K562 (cell line): ENCODE measurements around the gene NR3C2. TPM values are rescaled to one million over a fixed set of nuclear protein-coding genes. Genes with fewer than 3 reads are reported as not detected.

ENCODE experiments used
- ATAC-seq: fragments of 200-7000 bp; cut with Tn5 transposase; 3 replicates; pipeline ENCODE4 v1.9.1; 2020; ENCODE audit warnings: moderate library complexity
- BruUV-seq: library from RNA; stranded (reverse); fragments of 400-500 nt; replicated peaks from 2 replicates; lab custom pipeline; 2021; lab: Mats Ljungman, UMichigan
- CTCF ChIA-PET: fragments of 300-600 bp; formaldehyde crosslinking; extraction: SDS; loops from one replicate; lab custom pipeline; 2021; ENCODE audit warnings: low intra/inter-chr PET ratio; lab: Yijun Ruan, JAX
- POLR2A ChIA-PET: fragments of 300-600, 350-650 bp; sonication (Branson Sonifier 250); formaldehyde crosslinking; extraction: SDS; loops from one replicate; lab custom pipeline; 2021; ENCODE audit warnings: antibody characterized with exemption, inconsistent platforms; lab: Yijun Ruan, JAX
- DNase-seq, 4 experiments: peaks; one replicate each; pipeline versions ENCODE4 v3.0.0 to v3.0.0-alpha.2; 2011 to 2018; ENCODE audit warnings: low spot score in 3 of 4, mixed read lengths in 3 of 4; ENCODE audit errors: extremely low read depth in 1 of 4
- FAIRE-seq: peaks from 2 replicates; lab custom pipeline; 2011; peaks lifted over from hg19 to GRCh38; lab: Jason Lieb, UNC
- H2AFZ ChIP-seq: 2 replicates; pipeline ENCODE4 v1.6.0; 2011; ENCODE audit warnings: low read depth, low read length, control low read depth, inconsistent platforms
- H3K27ac ChIP-seq: fragments of 200-600 bp; 3 replicates; pipeline ENCODE4 v1.8.0; 2011; ENCODE audit warnings: low read depth, mild to moderate bottlenecking, control low read depth, inconsistent platforms, low read length, moderate library complexity, mixed read lengths; ENCODE audit errors: extremely low read depth
- H3K27me3 ChIP-seq, 2 experiments: fragments of 300-600 bp in 1 of 2; 2 replicates in 1 of 2; 3 replicates in 1 of 2; pipeline versions ENCODE4 v1.6.0 to v1.8.0; 2011; ENCODE audit warnings: inconsistent platforms in 2 of 2, low read length in 2 of 2, mild to moderate bottlenecking in 1 of 2, mixed read lengths in 1 of 2, moderate library complexity in 1 of 2; ENCODE audit not compliant: control insufficient read depth in 2 of 2, insufficient read depth in 2 of 2
- H3K36me3 ChIP-seq: fragments of 300-600 bp; 3 replicates; pipeline ENCODE4 v1.8.0; 2011; ENCODE audit warnings: mild to moderate bottlenecking, low read length, inconsistent platforms; ENCODE audit not compliant: control insufficient read depth, insufficient read depth
- H3K4me1 ChIP-seq, 2 experiments: fragments of 200-600 bp in 1 of 2; replicated peaks in 1 of 2; 2 replicates in 1 of 2; 3 replicates in 1 of 2; pipeline versions ENCODE4 v1.5.1 to v1.8.0; 2011; ENCODE audit warnings: inconsistent platforms in 2 of 2, low read length in 2 of 2, mild to moderate bottlenecking in 1 of 2, mixed read lengths in 1 of 2, moderate library complexity in 1 of 2; ENCODE audit not compliant: control insufficient read depth in 2 of 2, insufficient read depth in 2 of 2
- H3K4me2 ChIP-seq: 2 replicates; pipeline ENCODE4 v1.6.1; 2011; ENCODE audit warnings: low read length, control low read depth, inconsistent platforms, mixed read lengths; ENCODE audit not compliant: insufficient read depth
- H3K4me3 ChIP-seq: fragments of 200-600 bp; sonication (generic), shearing (Covaris generic); 2 replicates; pipeline ENCODE4 v1.5.1; 2016; ENCODE audit warnings: control low read depth, inconsistent platforms
- H3K79me2 ChIP-seq: fragments of 200-600 bp; 3 replicates; pipeline ENCODE4 v1.8.0; 2011; ENCODE audit warnings: low read length, inconsistent platforms; ENCODE audit not compliant: control insufficient read depth, insufficient read depth
- H3K9ac ChIP-seq, 2 experiments: 2 replicates each; pipeline versions ENCODE4 v1.6.0 to v1.6.1; 2011; ENCODE audit warnings: low read depth in 2 of 2, low read length in 2 of 2, control low read depth in 1 of 2, inconsistent platforms in 1 of 2, mild to moderate bottlenecking in 1 of 2, mixed read lengths in 1 of 2; ENCODE audit not compliant: insufficient read depth in 1 of 2
- H3K9me1 ChIP-seq: one replicate; pipeline ENCODE4 v1.6.0; 2011; ENCODE audit warnings: inconsistent platforms, mild to moderate bottlenecking, low read length, moderate library complexity; ENCODE audit not compliant: control insufficient read depth, insufficient read depth
- H3K9me3 ChIP-seq: replicated peaks from 2 replicates; pipeline ENCODE4 v1.5.1; 2011; ENCODE audit warnings: low read depth, low read length, inconsistent platforms; ENCODE audit not compliant: control insufficient read depth, insufficient read depth
- H4K20me1 ChIP-seq: replicated peaks from 2 replicates; pipeline ENCODE4 v1.6.1; 2011; ENCODE audit warnings: low read length, inconsistent platforms, mixed read lengths; ENCODE audit not compliant: control insufficient read depth, insufficient read depth
- ELF4 ChIP-seq: fragments of 450-650 bp; formaldehyde crosslinking; IDR thresholded peaks from 2 replicates; pipeline ENCODE4 v1.4.0; 2022; ENCODE audit warnings: missing genetic modification characterization
- FOSL1 ChIP-seq: fragments of 200-800 bp; sonication (Bioruptor generic); conservative IDR thresholded peaks from 2 replicates; pipeline ENCODE4 v1.6.1; 2016; ENCODE audit warnings: missing genetic modification characterization, missing compliant biosample characterization
- KLF13 ChIP-seq: fragments of 450-650 bp; IDR thresholded peaks from 2 replicates; pipeline ENCODE4 v1.6.1; 2016; ENCODE audit warnings: missing genetic modification characterization, low read depth, mild to moderate bottlenecking, missing compliant biosample characterization, moderate library complexity, borderline replicate concordance
- MAFF ChIP-seq: IDR thresholded peaks from 2 replicates; pipeline ENCODE4 v1.6.1; 2012; ENCODE audit warnings: low read length, improper control_type of control experiment
- MTA1 ChIP-seq: fragments of 450-650 bp; IDR thresholded peaks from 2 replicates; pipeline ENCODE4 v1.6.1; 2017; ENCODE audit warnings: borderline replicate concordance
- PHB2 ChIP-seq: fragments of 450-650 bp; IDR thresholded peaks from 2 replicates; pipeline ENCODE4 v1.6.1; 2017; ENCODE audit warnings: low read depth
- RBFOX2 ChIP-seq: fragments of 200-400 bp; formaldehyde crosslinking; IDR thresholded peaks from 2 replicates; pipeline ENCODE4 v1.6.1; 2017; ENCODE audit warnings: low read depth, mild to moderate bottlenecking, low read length, moderate library complexity
- SLC30A9 ChIP-seq: fragments of 250-450 bp; sonication (Bioruptor Pico); IDR thresholded peaks from 2 replicates; pipeline ENCODE4 v1.8.0; 2022; ENCODE audit warnings: mild to moderate bottlenecking, moderate library complexity
- TAF15 ChIP-seq: fragments of 200-400 bp; formaldehyde crosslinking; IDR thresholded peaks from 2 replicates; pipeline ENCODE4 v1.6.1; 2017; ENCODE audit warnings: mild to moderate bottlenecking, low read depth, low read length, moderate library complexity
- TSHZ1 ChIP-seq: fragments of 250-450 bp; sonication (Bioruptor Pico); IDR thresholded peaks from 2 replicates; pipeline ENCODE4 v1.4.0; 2020; ENCODE audit warnings: mild to moderate bottlenecking, moderate library complexity
- ZBTB2 ChIP-seq: fragments of 450-650 bp; IDR thresholded peaks from 2 replicates; pipeline ENCODE4 v1.6.1; 2016; ENCODE audit warnings: antibody characterized with exemption
- ZC3H8 ChIP-seq: fragments of 450-650 bp; IDR thresholded peaks from 2 replicates; pipeline ENCODE4 v1.6.1; 2017
- ZNF197 ChIP-seq: fragments of 200-800 bp; sonication (Bioruptor generic); IDR thresholded peaks from 2 replicates; pipeline ENCODE4 v1.6.1; 2016; ENCODE audit warnings: low read depth, missing genetic modification characterization, missing compliant biosample characterization
- WGBS: fragments of 100-300 bp; shearing (Covaris generic); methylation state at CpG from one replicate; pipeline ENCODE4 v1.1.6; 2016; ENCODE audit warnings: low coverage, mixed read lengths; ENCODE audit not compliant: insufficient coverage; ENCODE audit errors: missing lambda C conversion rate; 5-methylcytosine and 5-hydroxymethylcytosine counted together
- in situ Hi-C: fragments of 300-500 bp; cut with MboI; formaldehyde crosslinking; loops from 4 replicates; pipeline ENCODE4 v1.15.0; 2018; ENCODE audit warnings: inconsistent platforms, mixed read lengths
- intact Hi-C: fragments of 100-400 bp; cut with micrococcal nuclease; formaldehyde crosslinking; loops from 2 replicates; pipeline ENCODE4 v1.14.2; 2022
- polyA plus RNA-seq, 8 experiments: library from polyadenylated mRNA; depleted of rRNA in 4 of 8; stranded (reverse) in 5 of 8; unstranded in 3 of 8; fragments of >200 nt; fragmentation: Nextera tagmentation in 2 of 8; fragmentation: Illumina TruSeq in 1 of 8; extraction: Ambion mirVana in 2 of 8; extraction: Trizol in 1 of 8; gene quantifications; 2 replicates each; pipeline versions ENCODE4 v1.2.1 to v1.2.3, GENCODE V29; 2011 to 2014; ENCODE audit warnings: inconsistent platforms in 1 of 8, missing spikeins in 1 of 8
- total RNA-seq, 7 experiments: library from RNA; depleted of rRNA in 6 of 7; stranded (reverse); fragments of >200 nt in 6 of 7; fragmentation: Illumina TruSeq in 2 of 7; extraction: Trizol in 2 of 7; gene quantifications; 2 replicates each; pipeline versions ENCODE4 v1.2.1 to v1.2.3, GENCODE V29; 2011 to 2021; ENCODE audit warnings: low replicate concordance in 1 of 7

The NR3C2 gene
- total and polyA plus RNA-seq, 9 of the 15 experiments (the other 6 are each of a cell fraction or from before 2014, with no cell fraction given), result 0.01 to 0.28 (median 0.16) TPM; not detected in 2

GRCh38 chr4:148255344-148255720 lies 186.9 kb downstream of the NR3C2 start:
- H2AFZ ChIP-seq, result no peak overlapping the region
- H3K27me3 ChIP-seq, result no peaks in the 10 kb centered on the region
- no peak overlapping the region for H3K27ac ChIP-seq
- CTCF ChIA-PET, result no interaction called here
- H3K79me2 ChIP-seq, result no peaks in the 10 kb centered on the region
- no TSS peak for BruUV-seq
- H3K4me1 ChIP-seq, result no peaks in the 10 kb centered on the region
- no peak overlapping the region for H3K4me3 ChIP-seq
- FAIRE-seq (no peak), DNase-seq (no peak), ATAC-seq (no peak)
- intact Hi-C loops, result no loop called here
- no peaks in the 10 kb centered on the region for H4K20me1 ChIP-seq
- H3K9ac ChIP-seq, result no peak overlapping the region
- 0% methylated on average over 1 of the region's 1 CpG for WGBS
- 0 out of 2 replicates have a peak, but pooled peaks cover 1% of the 10 kb centered on the region for H3K9me3 ChIP-seq
- no peaks in the 10 kb centered on the region for H3K9me1 ChIP-seq
- in situ Hi-C loops, result no loop called here
- no peaks in the 10 kb centered on the region for H3K36me3 ChIP-seq
- no peak overlapping the region for H3K4me2 ChIP-seq
- no peak for TF ChIP-seq SLC30A9 (CRISPR knock-in tag)
- TF ChIP-seq TAF15, result no peak
- TF ChIP-seq MAFF, result no peak
- no peak for TF ChIP-seq KLF13 (tag)
- TF ChIP-seq ELF4 (CRISPR knock-in tag), result no peak
- TF ChIP-seq ZBTB2, result no peak
- no peak for TF ChIP-seq RBFOX2
- no peak for TF ChIP-seq ZNF197
- no peak for TF ChIP-seq PHB2
- TF ChIP-seq ZC3H8, result no peak
- TF ChIP-seq FOSL1 (tag), result no peak
- TF ChIP-seq TSHZ1, result no peak
- no peak for TF ChIP-seq MTA1
- POLR2A ChIA-PET, result no interaction called here
